HepG2 (cell line): ENCODE data around the gene ZNF100. TPM values are rescaled to one million over a fixed set of nuclear protein-coding genes. Genes with fewer than 3 reads are reported as not detected.
"Not testable (repeated sequence)": the region's sequence is repeated elsewhere in the genome, so short reads cannot be mapped to it uniquely, and the experiment has no call there.

Experiments used
- ATAC-seq: fragments of 200-7000 bp; cut with Tn5 transposase; 3 replicates; pipeline ENCODE4 v1.9.1; 2020; ENCODE audit warnings: mild to moderate bottlenecking, moderate library complexity
- BruUV-seq: library from RNA; stranded (reverse); fragments of 400-500 nt; replicated peaks from 2 replicates; lab custom pipeline; 2021; lab: Mats Ljungman, UMichigan
- CTCF ChIA-PET: fragments of 300-600 bp; formaldehyde crosslinking; extraction: SDS; loops from one replicate; lab custom pipeline; 2021; ENCODE audit warnings: low total read pairs, inconsistent platforms, low intra/inter-chr PET ratio; lab: Yijun Ruan, JAX
- POLR2A ChIA-PET: fragments of 350-600 bp; sonication (Branson Sonifier 250); formaldehyde crosslinking; loops from one replicate; lab custom pipeline; 2020; ENCODE audit warnings: antibody characterized with exemption, inconsistent platforms; lab: Yijun Ruan, JAX
- DNase-seq: peaks from one replicate; pipeline ENCODE4 v3.0.0-alpha.2; 2015; ENCODE audit warnings: low spot score
- FAIRE-seq: peaks from 3 replicates; lab custom pipeline; 2011; peaks lifted over from hg19 to GRCh38; lab: Jason Lieb, UNC
- H2AFZ ChIP-seq: one replicate; pipeline ENCODE4 v1.6.1; 2011; ENCODE audit warnings: low read length, inconsistent platforms
- H3K27ac ChIP-seq: fragments of 300-600 bp; 3 replicates; pipeline ENCODE4 v1.8.0; 2011; ENCODE audit warnings: mixed run types, mild to moderate bottlenecking, mixed read lengths, low read length, inconsistent platforms; ENCODE audit not compliant: insufficient read depth; ENCODE audit errors: extremely low read length
- H3K27me3 ChIP-seq, 2 experiments: fragments of 200-600 bp in 1 of 2; 2 replicates in 1 of 2; 3 replicates in 1 of 2; pipeline versions ENCODE4 v1.6.0 to v1.8.0; 2011; ENCODE audit warnings: low read length in 2 of 2, mild to moderate bottlenecking in 2 of 2, moderate library complexity in 2 of 2, inconsistent platforms in 1 of 2; ENCODE audit not compliant: insufficient read depth in 2 of 2, control insufficient read depth in 1 of 2
- H3K36me3 ChIP-seq, 2 experiments: fragments of 200-600 bp in 1 of 2; replicated peaks in 1 of 2; 2 replicates in 1 of 2; 3 replicates in 1 of 2; pipeline versions ENCODE4 v1.5.1 to v1.8.0; 2011; ENCODE audit warnings: low read length in 2 of 2, inconsistent platforms in 1 of 2; ENCODE audit not compliant: insufficient read depth in 2 of 2, control insufficient read depth in 1 of 2
- H3K4me1 ChIP-seq: 2 replicates; pipeline ENCODE4 v1.5.1; 2012; ENCODE audit warnings: low read length, inconsistent platforms; ENCODE audit not compliant: insufficient read depth
- H3K4me2 ChIP-seq: 2 replicates; pipeline ENCODE4 v1.6.0; 2011; ENCODE audit warnings: low read depth, low read length, inconsistent platforms
- H3K4me3 ChIP-seq, 3 experiments: fragments of 200-600 bp in 1 of 3; sonication (generic), shearing (Covaris generic) in 1 of 3; replicated peaks in 1 of 3; 2 replicates each; pipeline ENCODE4 v1.5.1; 2011 to 2016; ENCODE audit warnings: low read length in 3 of 3, inconsistent platforms in 2 of 3, low read depth in 2 of 3, mild to moderate bottlenecking in 2 of 3, control low read depth in 1 of 3, mixed read lengths in 1 of 3; ENCODE audit not compliant: insufficient read depth in 1 of 3
- H3K79me2 ChIP-seq: one replicate; pipeline ENCODE4 v1.6.1; 2011; ENCODE audit warnings: low read length, inconsistent platforms; ENCODE audit not compliant: insufficient read depth
- H3K9ac ChIP-seq: 2 replicates; pipeline ENCODE4 v1.6.0; 2011; ENCODE audit warnings: mild to moderate bottlenecking, low read depth, low read length, inconsistent platforms; ENCODE audit not compliant: insufficient read depth
- H3K9me3 ChIP-seq: 2 replicates; pipeline ENCODE4 v1.5.1; 2012; ENCODE audit warnings: mild to moderate bottlenecking, low read length
- H4K20me1 ChIP-seq: 2 replicates; pipeline ENCODE4 v1.6.0; 2011; ENCODE audit warnings: inconsistent platforms, mild to moderate bottlenecking, low read length, moderate library complexity; ENCODE audit not compliant: insufficient read depth
- AHR ChIP-seq: IDR thresholded peaks from 2 replicates; pipeline ENCODE4 v1.6.1; 2018; ENCODE audit warnings: missing genetic modification reagents, missing compliant biosample characterization
- BRCA1 ChIP-seq: sonication (generic); formaldehyde crosslinking; IDR thresholded peaks from 2 replicates; pipeline ENCODE4 v1.4.0; 2020; ENCODE audit warnings: missing genetic modification reagents
- NFIC ChIP-seq: IDR thresholded peaks from 2 replicates; pipeline ENCODE4 v1.6.1; 2012; ENCODE audit warnings: mild to moderate bottlenecking, low read length, inconsistent platforms
- SALL2 ChIP-seq: sonication (generic); formaldehyde crosslinking; IDR thresholded peaks from 2 replicates; pipeline ENCODE4 v1.8.1; 2023; ENCODE audit warnings: mild to moderate bottlenecking, missing genetic modification reagents, inconsistent platforms
- YEATS2 ChIP-seq: sonication (generic); formaldehyde crosslinking; IDR thresholded peaks from 2 replicates; pipeline ENCODE4 v1.4.0; 2020; ENCODE audit warnings: missing genetic modification reagents, borderline replicate concordance
- ZC3H13 ChIP-seq: sonication (generic); formaldehyde crosslinking; IDR thresholded peaks from 2 replicates; pipeline ENCODE4 v1.8.1; 2023; ENCODE audit warnings: mild to moderate bottlenecking, missing genetic modification reagents, moderate library complexity
- ZNF251 ChIP-seq: sonication (generic); formaldehyde crosslinking; IDR thresholded peaks from 2 replicates; pipeline ENCODE4 v1.9.0; 2021; ENCODE audit warnings: mild to moderate bottlenecking, missing genetic modification reagents
- ZNF788 ChIP-seq: sonication (generic); formaldehyde crosslinking; IDR thresholded peaks from 2 replicates; pipeline ENCODE4 v1.5.0; 2020; ENCODE audit warnings: mild to moderate bottlenecking, missing genetic modification reagents, borderline replicate concordance
- WGBS: methylation state at CpG from one replicate; pipeline ENCODE4 v1.1.6; 2017; ENCODE audit warnings: low lambda C conversion rate; 5-methylcytosine and 5-hydroxymethylcytosine counted together
- in situ Hi-C: cut with HindIII; loops from 2 replicates; pipeline ENCODE4 v1.10.0; 2017; ENCODE audit warnings: low pct_unique_long_range_greater_than_20kb; ENCODE audit not compliant: extremely low pct_ligation_motif_present
- intact Hi-C: fragments of 100-400 bp; cut with micrococcal nuclease; formaldehyde crosslinking; loops from one replicate; pipeline ENCODE4 v1.10.0; 2022; ENCODE audit not compliant: unreplicated experiment
- polyA plus RNA-seq, 8 experiments: library from polyadenylated mRNA; depleted of rRNA in 3 of 8; stranded (reverse) in 7 of 8; unstranded in 1 of 8; fragments of >200 nt; fragmentation: Illumina TruSeq in 4 of 8; extraction: Trizol in 4 of 8; gene quantifications; 2 replicates each; pipeline versions ENCODE4 v1.2.1 to v1.2.3, GENCODE V29; 2011 to 2016; ENCODE audit warnings: low read depth in 4 of 8, missing spikeins in 1 of 8, mixed read lengths in 1 of 8; ENCODE audit not compliant: insufficient read depth in 1 of 8
- small RNA-seq, 3 experiments: library from RNA; depleted of rRNA; stranded (forward); fragments of <200 nt; gene quantifications; one replicate each; pipeline ENCODE3, GENCODE V24; 2012; ENCODE audit warnings: low read depth in 2 of 3, low replicate concordance in 1 of 3; ENCODE audit not compliant: insufficient read length in 3 of 3, insufficient read depth in 2 of 3
- total RNA-seq, 5 experiments: library from RNA; depleted of rRNA; stranded (reverse); fragments of >200 nt; fragmentation: Illumina TruSeq; extraction: Trizol; gene quantifications; 2 replicates each; pipeline ENCODE4 v1.2.3, GENCODE V29; 2016; ENCODE audit warnings: low read depth in 1 of 5

ZNF100 gene
- total and polyA plus RNA-seq, 2 of the 13 experiments (the other 11 are each of a cell fraction or from before 2014, with no cell fraction given) = 2.5 to 11.4 TPM

GRCh38 chr19:21674454-21674853 lies 92.9 kb downstream of the ZNF100 start:
- no peaks in the 10 kb centered on the region for H4K20me1 ChIP-seq
- no peak overlapping the region for H3K4me3 ChIP-seq
- CTCF ChIA-PET = no interaction called here
- 3% methylated on average over 1 of the region's 1 CpG for whole genome bisulfite sequencing
- POLR2A ChIA-PET = no interaction called here
- no peak for DNase-seq
- in situ Hi-C loops (no loop called here), intact Hi-C loops (no loop called here)
- no peak for FAIRE-seq
- H3K79me2 ChIP-seq = no peaks in the 10 kb centered on the region
- no peak overlapping the region for H2AFZ ChIP-seq
- H3K27ac ChIP-seq = no peak overlapping the region
- no peaks in the 10 kb centered on the region for H3K27me3 ChIP-seq
- H3K9ac ChIP-seq = no peak overlapping the region
- no peak for ATAC-seq
- no peak overlapping the region for H3K4me2 ChIP-seq
- no peaks in the 10 kb centered on the region for H3K36me3 ChIP-seq
- H3K9me3 ChIP-seq = peaks cover 68% of the 10 kb centered on the region
- no peak for TF ChIP-seq ZNF788
- TF ChIP-seq BRCA1 = no peak
- no peak for TF ChIP-seq NFIC
- TF ChIP-seq ZNF251 (CRISPR knock-in tag) = no peak
- TF ChIP-seq YEATS2 (CRISPR knock-in tag) = no peak
- TF ChIP-seq AHR (CRISPR knock-in tag) = no peak
- TF ChIP-seq SALL2 (CRISPR knock-in tag) = no peak
- TF ChIP-seq ZC3H13 = no peak
- no peaks in the 10 kb centered on the region for H3K4me1 ChIP-seq
- BruUV-seq = no TSS peak

DNA sequence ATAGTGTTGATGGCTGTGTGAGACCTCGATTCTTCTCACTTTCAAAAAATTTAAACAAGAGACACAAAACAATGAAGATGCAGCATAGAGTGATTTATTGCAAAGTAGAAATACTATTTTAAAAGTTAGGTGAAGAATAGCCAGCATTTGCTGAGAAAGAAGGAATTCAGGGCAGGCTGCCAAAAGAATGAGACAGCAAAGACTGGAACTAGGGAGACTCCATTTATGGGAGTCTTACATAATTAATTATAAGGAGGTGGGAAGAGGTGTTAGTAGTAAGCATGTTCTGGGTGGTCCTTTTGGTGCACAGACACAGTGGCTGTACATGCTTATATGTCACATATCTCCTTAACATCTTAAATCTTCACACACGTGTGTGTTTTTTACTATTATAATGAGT lies 93.9 kb downstream of the ZNF100 start:
- FAIRE-seq, H3K4me2 ChIP-seq, H3K27ac ChIP-seq, in situ Hi-C loops, H3K9ac ChIP-seq, ATAC-seq, H2AFZ ChIP-seq, intact Hi-C loops, BruUV-seq, DNase-seq, H4K20me1 ChIP-seq, H3K36me3 ChIP-seq, H3K27me3 ChIP-seq, POLR2A ChIA-PET, CTCF ChIA-PET, H3K79me2 ChIP-seq, H3K4me1 ChIP-seq, H3K4me3 ChIP-seq: not testable (repeated sequence)
- WGBS = 17% methylated on average over 2 of the region's 2 CpGs
- peaks cover 68% of the 10 kb centered on the region for H3K9me3 ChIP-seq

Small RNAs within 50 kb of the gene (small RNA-seq; reads per million reads assigned to genes)
- 0 reads per million in 3 experiments for gene VN1R84P

Other genes with a start within 250 kb of the ZNF100 start
- gene ZNF43, start 68.6 kb upstream of the ZNF100 start, total RNA-seq (2016; rRNA removed; fragmentation: Illumina TruSeq; extraction: Trizol) = 8.5 and 10.4 TPM in 2 replicates
- gene ZNF43, start 68.6 kb upstream of the ZNF100 start, polyA plus RNA-seq (2011; rRNA removed) = 2.1 and 2.9 TPM in 2 replicates
- not detected in 2 replicates for gene ZNF208, start 243.4 kb upstream of the ZNF100 start, total RNA-seq (2016; rRNA removed; fragmentation: Illumina TruSeq; extraction: Trizol)
- gene ZNF208, start 243.4 kb upstream of the ZNF100 start, polyA plus RNA-seq (2011; rRNA removed) = not detected in 2 replicates